ENCODE results near the gene RNASEH2B.

The RNASEH2B gene

DNA sequence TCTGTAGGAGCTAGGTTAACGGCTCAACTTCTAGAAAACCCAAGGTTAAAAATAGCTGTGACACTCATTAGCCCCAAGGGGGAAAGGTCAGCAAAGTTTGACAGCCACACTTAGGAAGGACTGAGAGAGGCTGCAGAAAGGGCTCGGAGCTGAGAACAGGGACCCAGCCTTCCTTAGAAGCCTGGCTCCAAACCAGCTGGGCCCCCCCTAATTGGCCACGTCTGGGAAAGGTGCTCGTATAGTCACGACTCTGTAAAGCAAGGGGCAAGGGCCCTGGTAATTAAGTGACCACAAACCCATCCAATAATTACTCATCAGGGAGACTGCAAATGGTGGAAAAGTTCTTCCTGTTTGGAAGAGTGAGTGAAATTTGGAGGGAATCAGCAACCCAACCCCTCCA, 90.5 kb downstream of the RNASEH2B start:
- no peak for DNase-seq

GRCh38 chr13:51000571-51001260, 91.1 kb downstream of the RNASEH2B start:
- DNase-seq: no peak

DNA sequence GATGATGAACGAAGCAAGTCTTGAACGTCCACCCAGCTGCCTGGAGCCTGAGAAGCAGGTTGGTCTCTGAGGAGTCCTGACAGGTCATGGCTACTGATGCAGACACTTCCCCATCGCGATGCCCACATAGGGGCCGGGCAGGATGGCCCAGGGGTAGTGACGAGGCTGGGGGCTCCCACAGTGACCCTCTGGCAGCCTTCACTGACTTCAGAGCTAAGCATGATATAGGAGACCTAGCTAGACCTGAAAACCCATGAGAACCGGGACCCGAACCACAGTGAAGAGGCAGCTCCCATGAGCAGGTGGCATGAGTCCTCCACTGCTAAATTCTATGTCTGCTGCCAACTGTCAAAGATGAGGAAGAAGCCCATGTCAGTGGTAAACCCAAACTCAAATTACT, 91.7 kb downstream of the RNASEH2B start:
- DNase-seq: no peak

GRCh38 chr13:51002736-51003135, 93.1 kb downstream of the RNASEH2B start:
- DNase-seq: no peak

DNA sequence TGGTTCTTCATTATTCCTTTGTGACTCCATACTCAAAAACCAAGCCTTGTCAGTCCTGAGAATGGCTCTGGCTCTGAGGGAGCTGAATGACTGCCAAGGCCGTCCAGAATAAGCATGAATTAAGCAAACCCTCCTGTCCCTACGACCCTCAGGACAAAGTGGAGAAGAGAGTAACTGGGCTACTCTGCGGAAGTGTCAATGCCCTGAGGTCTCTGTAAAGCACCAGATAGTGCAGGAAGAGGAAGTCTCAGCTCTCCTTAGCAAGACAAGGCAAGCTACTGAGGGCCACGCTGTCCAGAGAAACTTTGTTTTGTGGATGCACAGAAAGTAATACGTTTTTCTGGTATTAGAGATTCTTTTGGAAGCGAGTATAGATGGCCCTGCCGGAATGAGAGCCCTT, 94.1 kb downstream of the RNASEH2B start:
- DNase-seq: no peak

- no peak for DNase-seq
These were observed 94.7 kb downstream of the RNASEH2B start for GRCh38 chr13:51004111-51004865.

DNA sequence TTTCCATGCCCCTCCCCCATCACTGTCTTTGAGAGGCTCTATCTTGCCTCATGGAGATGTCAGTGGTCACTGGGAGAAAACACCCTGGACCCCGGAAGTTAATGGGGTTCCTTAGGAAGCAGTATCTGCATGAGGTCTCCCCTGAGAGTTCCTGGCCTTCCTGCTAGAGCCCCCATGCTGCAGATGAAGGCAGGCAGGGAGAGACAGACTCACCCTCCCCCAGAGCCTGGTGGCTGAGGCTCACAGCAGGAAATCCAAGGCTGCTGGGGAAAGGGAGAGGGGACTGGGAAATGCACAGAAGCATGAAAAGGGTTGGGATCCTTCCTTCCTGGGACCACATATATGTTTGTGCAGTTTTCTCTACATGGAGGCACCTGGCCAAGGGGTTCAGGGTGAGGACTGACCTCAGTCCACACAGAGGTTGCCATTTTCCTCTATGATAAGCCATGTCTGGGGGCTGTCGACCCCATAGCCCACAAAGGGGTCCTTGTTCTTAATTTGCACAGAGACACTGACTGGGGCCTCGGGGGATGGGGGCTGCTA, 95.4 kb downstream of the RNASEH2B start:
- DNase-seq: no peak

GRCh38 chr13:51005566-51005965, 96.0 kb downstream of the RNASEH2B start:
- no peak for DNase-seq
